ENCODE data around the gene KIAA0513.
"Not testable (repeated sequence)": the region's sequence is repeated elsewhere in the genome, so short reads cannot be mapped to it uniquely, and the experiment has no call there.

The KIAA0513 gene

DNA sequence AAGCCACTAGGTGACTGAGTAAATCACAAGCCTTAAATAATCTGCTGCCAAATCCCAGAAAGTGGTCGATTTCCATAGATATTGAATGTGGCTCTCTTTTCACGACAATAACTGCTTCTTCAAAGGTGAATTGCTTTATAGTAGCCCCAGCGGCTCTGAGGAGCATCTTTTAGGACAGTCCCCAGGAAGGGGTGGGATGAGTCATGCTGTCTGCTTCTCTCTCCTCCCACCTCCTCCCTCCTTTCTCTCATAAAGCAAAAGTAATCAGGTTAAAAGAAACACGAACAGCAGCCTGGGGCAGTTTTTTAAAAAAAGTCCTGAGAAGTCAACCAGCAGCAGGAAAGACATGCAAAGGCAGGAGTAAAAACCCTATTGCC is 1.8 kb downstream of the KIAA0513 start:
- peak; percentile 51 to 69 for DNase-seq

DNA sequence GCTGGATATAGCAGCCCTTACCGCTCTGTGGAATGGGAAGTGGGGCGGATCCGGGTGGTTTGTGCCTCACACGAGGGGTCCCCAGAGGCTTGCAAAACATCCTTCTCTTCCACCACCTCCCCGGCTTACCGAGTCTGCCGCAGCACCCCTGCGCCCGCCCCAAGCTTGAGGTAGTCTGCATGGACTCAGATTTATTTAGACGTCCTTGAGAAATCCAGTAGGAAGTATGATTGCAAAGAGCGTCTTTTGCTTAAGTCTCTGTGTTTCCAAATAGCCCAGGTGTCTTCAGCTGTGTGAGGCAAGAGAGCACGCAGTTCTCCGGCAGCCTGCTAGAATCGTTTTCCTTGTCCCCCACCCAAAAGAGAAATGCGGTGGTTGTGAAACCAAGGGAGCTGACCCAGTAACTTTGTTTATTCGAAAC is 2.4 kb downstream of the KIAA0513 start:
- DNase-seq = no peak

DNA sequence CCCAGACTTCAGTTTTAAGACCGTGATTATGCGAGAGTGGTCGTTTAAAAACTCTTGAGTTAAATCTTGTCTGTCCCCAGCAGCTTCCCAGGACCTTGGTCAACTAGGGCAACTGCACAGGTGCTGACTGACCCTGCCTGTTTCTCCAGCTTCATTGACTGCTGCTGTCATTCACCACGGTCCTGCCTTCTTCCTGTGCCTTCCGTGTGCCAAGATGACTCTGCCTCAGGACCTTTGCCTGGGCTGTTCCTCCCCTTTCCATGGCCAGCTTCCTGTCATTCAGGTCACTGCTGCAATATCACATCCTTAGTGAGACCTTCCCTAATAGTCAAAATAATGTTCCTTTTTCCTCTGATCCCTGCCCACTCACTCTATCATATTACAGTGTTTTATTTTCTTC is 3.9 kb downstream of the KIAA0513 start:
- DNase-seq = no peak

DNA sequence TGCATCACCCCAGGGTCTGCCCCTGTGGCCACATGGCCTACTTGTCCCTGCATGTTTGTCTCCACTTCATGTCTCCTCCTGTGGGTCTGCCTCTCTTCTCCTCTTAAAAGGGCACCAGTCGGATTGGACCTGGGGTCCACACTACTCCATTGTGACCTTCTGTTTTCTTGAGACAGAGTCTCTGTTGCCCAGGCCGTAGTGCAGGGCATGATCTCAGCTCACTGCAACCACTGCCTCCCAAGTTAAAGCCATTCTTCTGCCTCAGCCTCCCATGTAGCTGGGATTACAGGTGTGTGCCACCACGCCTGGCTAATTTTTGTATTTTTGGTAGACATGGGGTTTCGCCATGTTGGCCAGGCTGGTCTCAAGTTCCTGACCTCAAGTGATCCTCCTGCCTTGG is 4.6 kb downstream of the KIAA0513 start:
- not testable (repeated sequence) for DNase-seq

DNA sequence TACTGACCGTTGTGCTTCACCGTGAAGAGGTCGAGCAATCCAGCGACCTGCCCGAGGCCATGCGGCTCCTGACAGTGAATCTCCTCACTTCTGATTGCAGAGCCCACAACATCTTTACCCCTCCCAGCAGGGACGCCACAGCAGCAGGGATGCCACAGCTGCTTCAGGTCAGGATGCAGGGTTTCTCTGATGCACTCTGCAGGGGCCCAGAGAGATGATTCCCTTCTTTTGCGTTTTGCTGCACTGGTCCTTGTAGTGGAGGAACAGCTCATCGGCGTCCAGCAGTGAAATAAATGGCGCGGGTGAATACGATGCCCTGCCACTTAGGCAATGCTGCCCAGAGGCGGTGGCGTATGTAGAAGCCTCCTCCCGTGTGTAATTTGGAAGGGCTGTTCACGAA is 5.6 kb downstream of the KIAA0513 start:
- DNase-seq = no peak

- no peak for DNase-seq
Measured at GRCh38 chr16:85034591-85035433, 7.2 kb downstream of the KIAA0513 start.

GRCh38 chr16:85036236-85037049 is 8.8 kb downstream of the KIAA0513 start:
- DNase-seq = no peak

GRCh38 chr16:85037050-85037410 is 9.4 kb downstream of the KIAA0513 start:
- DNase-seq = peak in 1 of 2 donors; percentile 22

- DNase-seq = no peak
Measured at GRCh38 chr16:85037721-85038120, 10.1 kb downstream of the KIAA0513 start.

DNA sequence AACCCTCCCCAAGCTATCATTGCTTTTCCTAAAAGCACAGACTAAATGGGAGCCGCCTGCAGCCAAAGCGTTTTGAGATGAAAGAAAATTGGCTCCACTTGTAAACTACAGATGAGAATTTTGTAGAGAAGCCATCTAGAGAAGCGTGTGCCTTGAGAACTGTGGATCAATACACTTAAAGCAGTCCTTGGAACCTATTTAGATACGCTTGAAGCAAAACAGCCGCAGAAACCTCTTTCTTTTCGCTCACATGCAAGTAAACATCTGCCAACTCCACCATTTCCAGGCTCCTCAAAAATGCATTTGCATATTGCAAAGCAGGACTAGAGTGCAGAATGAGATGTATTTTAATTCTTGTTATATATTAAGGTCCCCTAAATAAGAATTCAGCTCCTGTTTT is 13.1 kb downstream of the KIAA0513 start:
- no peak for DNase-seq

GRCh38 chr16:85041219-85042166 is 13.9 kb downstream of the KIAA0513 start:
- DNase-seq = no peak

GRCh38 chr16:85042167-85042526 is 14.6 kb downstream of the KIAA0513 start:
- no peak for DNase-seq

DNA sequence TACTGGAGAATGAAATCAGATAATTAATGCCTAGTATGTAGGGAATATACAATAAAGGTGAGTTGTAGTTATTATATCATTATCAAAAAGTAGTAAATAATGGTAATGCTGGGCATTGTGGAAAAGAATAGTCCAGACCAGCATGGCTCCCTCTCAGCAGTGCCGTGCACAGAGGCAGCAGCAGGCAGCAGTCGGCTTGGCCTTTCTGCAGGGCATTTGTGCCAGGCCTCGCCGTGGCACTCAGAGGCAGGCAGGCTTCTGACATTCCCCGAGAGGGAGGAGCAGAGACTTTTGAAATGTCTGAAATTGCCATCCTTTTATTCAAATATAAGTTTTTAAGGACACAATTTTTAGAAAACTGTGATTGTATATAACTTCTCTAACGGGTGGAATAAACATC is 15.0 kb downstream of the KIAA0513 start:
- no peak for DNase-seq

DNA sequence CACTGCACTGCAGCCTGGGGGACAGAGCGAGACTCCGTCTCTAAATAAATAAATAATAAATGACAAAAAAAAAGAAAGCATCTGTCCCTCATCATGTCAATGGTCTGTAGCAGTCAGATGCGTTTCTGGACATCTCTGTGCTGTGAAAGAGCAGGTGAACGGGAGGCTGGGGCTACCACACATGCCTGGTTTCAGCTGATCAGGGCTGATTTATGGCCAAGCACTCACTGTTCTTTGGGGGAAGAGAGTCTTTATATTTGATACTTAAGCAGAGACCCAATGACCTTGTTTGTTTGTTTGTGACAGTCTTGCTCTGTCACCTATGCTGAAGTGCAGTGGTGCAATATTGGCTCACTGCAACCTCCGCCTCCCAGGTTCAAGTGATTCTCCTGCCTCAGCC is 17.5 kb downstream of the KIAA0513 start:
- no peak for DNase-seq

DNA sequence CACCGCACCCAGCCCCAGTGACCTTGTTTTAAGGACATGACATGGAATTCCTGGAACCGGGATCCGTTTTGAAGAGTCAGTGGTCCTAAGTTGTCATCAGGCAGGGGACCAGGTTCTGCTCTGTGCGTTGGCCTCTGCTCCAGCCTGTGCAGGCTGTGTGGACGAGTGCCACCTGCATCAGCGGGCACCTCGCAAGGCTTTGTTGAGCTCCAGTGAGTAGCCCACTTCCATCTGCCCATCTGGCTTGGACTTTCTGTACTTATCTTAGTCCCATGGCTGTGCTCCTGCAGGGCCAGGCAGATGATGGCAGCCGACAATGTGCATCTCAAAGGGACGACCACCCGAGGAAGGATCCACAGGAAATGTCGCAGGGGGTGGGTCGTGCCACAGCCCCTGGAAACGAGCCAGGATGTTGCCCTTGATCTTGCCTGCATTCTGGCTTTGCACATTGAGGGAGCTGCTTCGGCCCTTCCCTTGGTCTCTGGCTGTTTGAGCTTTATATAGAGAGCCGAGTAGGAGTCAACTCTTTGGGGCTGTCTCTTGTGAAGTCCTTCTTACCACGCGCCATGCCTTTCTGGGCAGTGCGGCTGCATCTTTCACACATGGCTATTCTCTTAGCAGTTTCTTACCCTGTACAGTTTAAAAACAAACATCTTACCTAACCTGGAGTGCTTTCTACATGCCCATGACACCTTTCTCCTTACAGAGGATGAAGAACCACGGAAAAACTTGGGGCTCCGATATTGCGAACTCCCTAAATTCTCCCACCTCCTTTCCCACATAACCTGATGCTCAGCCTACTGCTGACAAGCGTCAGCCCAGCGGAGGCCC is 18.3 kb downstream of the KIAA0513 start:
- DNase-seq = no peak

- DNase-seq = no peak
Measured at GRCh38 chr16:85046472-85046916, 18.9 kb downstream of the KIAA0513 start.

- DNase-seq = no peak
Measured at GRCh38 chr16:85046931-85047866, 19.6 kb downstream of the KIAA0513 start.

- DNase-seq = no peak
Measured at GRCh38 chr16:85047867-85048455, 20.4 kb downstream of the KIAA0513 start.

DNA sequence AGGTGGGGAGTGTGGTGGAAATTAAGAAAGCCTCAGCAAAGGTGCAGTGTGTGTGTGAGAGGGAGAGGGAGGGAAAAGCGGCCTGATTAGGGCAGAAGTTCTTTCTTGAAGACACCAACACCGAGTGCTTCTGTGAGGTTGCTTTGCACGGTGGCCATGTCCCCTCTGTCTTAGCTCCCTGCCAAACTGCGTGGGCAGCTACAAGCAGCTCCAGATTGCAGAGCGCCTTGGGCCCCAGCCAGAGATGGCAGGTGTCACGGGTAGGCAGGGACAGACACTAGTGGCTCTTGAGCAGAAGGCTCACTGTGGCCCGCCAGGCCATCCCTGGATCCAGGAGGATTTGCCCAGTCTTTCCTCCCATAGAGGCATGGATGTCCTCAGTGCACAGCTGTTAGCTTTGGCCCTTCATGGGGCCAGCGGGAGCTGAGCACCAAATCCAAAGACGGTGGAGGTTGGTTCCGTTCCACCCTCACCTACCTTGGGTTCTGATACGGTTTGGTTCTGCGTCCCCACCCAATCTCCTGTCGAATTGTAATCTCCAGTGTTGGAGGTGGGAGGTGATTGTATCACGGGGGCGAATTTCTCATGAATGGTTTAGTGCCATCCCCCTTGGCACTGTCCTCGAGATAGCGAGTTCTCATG is 21.4 kb downstream of the KIAA0513 start:
- DNase-seq = no peak

DNA sequence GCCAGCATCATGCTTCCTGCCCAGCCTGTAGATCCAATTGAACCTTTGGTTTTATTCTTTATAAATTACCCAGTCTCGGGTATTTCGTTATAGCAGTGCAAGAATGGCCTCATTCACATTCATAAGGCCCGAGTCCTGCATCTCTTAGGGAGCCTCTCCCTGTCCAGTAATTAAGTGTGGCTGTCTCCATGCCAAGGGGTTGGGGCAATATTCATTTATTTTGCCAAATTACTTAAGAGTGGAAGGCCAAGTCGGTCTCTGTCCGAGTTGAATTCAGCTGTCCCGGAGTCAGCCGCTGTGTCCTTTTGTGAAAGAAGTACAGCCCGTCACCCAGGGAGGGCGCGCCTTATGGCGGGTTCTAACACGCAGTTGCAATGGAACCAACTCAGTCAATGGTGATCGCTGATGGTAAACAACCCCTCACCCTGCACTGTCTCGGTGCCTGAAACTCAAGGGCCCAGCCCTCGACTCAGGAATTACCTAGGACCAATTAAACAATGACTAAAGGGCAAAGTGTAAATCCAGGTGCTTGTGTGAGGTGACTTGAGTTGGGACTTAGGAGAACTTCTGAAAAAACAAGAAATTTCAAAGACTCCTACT is 22.2 kb downstream of the KIAA0513 start:
- no peak for DNase-seq

Measured in stimulated activated CD4-positive, alpha-beta T cell treated with anti-CD3 and anti-CD28 coated beads, Interleukin-2, amount 100 ng/mL, for 24 hours (primary cell).